ENCODE results near the gene TCHHL1.

GRCh38 chr1:152109231-152109997 lies 20.6 kb upstream of the TCHHL1 start:
- TF ChIP-seq CTCF (IDR thresholded peaks at IDR 0.05) = no peak
- TF ChIP-seq CREB1 (CRISPR knock-in tag; IDR thresholded peaks at IDR 0.05) = no peak
- no peak for TF ChIP-seq IRF2 (CRISPR knock-in tag; IDR thresholded peaks at IDR 0.05; ENCODE audit: borderline replicate concordance, low read depth)
- no peak for TF ChIP-seq GTF2I (CRISPR knock-in tag; conservative IDR thresholded peaks at IDR 0.05)

Data from WTC11 (cell line).